ENCODE results near the gene PPFIBP1. TPM values are rescaled to one million over a fixed set of nuclear protein-coding genes. Genes with fewer than 3 reads are reported as not detected.
A peak's percentile ranks its signal among the peaks of the same experiment; 100 is the strongest.

Gene PPFIBP1
- total and polyA plus RNA-seq, 2 of the 13 experiments (the other 11 are each of a cell fraction or from before 2014, with no cell fraction given), result 16.2 to 21.8 TPM

GRCh38 chr12:27705263-27705662 lies 181.3 kb downstream of the PPFIBP1 start (continued):
- no peak for TF ChIP-seq ATF7-NPFF (CRISPR knock-in tag; IDR thresholded peaks at IDR 0.05; ENCODE audit: low read depth)
- TF ChIP-seq SPEN (CRISPR knock-in tag; IDR thresholded peaks at IDR 0.05; ENCODE audit: low read depth), result peak; percentile 55; the same call in 1 of the 2 replicates
- no peak for TF ChIP-seq HHEX (CRISPR knock-in tag; IDR thresholded peaks at IDR 0.05)
- no peak for TF ChIP-seq TP53 (CRISPR knock-in tag; conservative IDR thresholded peaks at IDR 0.05)
- TF ChIP-seq CAMTA2 (CRISPR knock-in tag; IDR thresholded peaks at IDR 0.05; ENCODE audit: borderline replicate concordance), result no peak
- no peak for TF ChIP-seq ZNF18 (CRISPR knock-in tag; IDR thresholded peaks at IDR 0.05; ENCODE audit: insufficient replicate concordance)
- TF ChIP-seq ZNF598 (CRISPR knock-in tag; IDR thresholded peaks at IDR 0.05; ENCODE audit: borderline replicate concordance), result peak; percentile 85; the same call in 1 of the 2 replicates
- TF ChIP-seq ADNP (CRISPR knock-in tag; IDR thresholded peaks at IDR 0.05), result no peak
- no peak; the same call in 1 of the 2 replicates for TF ChIP-seq KLF12 (CRISPR knock-in tag; IDR thresholded peaks at IDR 0.05; ENCODE audit: borderline replicate concordance)
- no peak for TF ChIP-seq ZBTB4 (CRISPR knock-in tag; IDR thresholded peaks at IDR 0.05; ENCODE audit: borderline replicate concordance)
- TF ChIP-seq ZNF275 (CRISPR knock-in tag; IDR thresholded peaks at IDR 0.05; ENCODE audit: borderline replicate concordance), result no peak
- no peak for TF ChIP-seq ZFP41 (CRISPR knock-in tag; IDR thresholded peaks at IDR 0.05; ENCODE audit: borderline replicate concordance)
- TF ChIP-seq MYPOP (CRISPR knock-in tag; IDR thresholded peaks at IDR 0.05), result 0 out of 2 replicates have a peak, but pooled peaks have one; percentile 27
- no peak for TF ChIP-seq DR1 (CRISPR knock-in tag; IDR thresholded peaks at IDR 0.05)
- TF ChIP-seq THYN1 (CRISPR knock-in tag; IDR thresholded peaks at IDR 0.05; ENCODE audit: borderline replicate concordance, low read depth), result no peak
- TF ChIP-seq BATF2 (CRISPR knock-in tag; IDR thresholded peaks at IDR 0.05), result no peak
- no peak for TF ChIP-seq ZNF720 (CRISPR knock-in tag; IDR thresholded peaks at IDR 0.05)
- no peak for TF ChIP-seq KAT7 (CRISPR knock-in tag; IDR thresholded peaks at IDR 0.05; ENCODE audit: borderline replicate concordance)
- TF ChIP-seq ZFYVE20 (CRISPR knock-in tag; IDR thresholded peaks at IDR 0.05; ENCODE audit: borderline replicate concordance, low read depth), result no peak
